Measurements from ENCODE around the gene JOSD1.
A peak's percentile ranks its signal among the peaks of the same experiment; 100 is the strongest.

The JOSD1 gene

GRCh38 chr22:38732251-38732815, 31.6 kb upstream of the JOSD1 start:
- DNase-seq, result no peak

GRCh38 chr22:38731703-38732161, 31.0 kb upstream of the JOSD1 start:
- DNase-seq, result no peak

DNA sequence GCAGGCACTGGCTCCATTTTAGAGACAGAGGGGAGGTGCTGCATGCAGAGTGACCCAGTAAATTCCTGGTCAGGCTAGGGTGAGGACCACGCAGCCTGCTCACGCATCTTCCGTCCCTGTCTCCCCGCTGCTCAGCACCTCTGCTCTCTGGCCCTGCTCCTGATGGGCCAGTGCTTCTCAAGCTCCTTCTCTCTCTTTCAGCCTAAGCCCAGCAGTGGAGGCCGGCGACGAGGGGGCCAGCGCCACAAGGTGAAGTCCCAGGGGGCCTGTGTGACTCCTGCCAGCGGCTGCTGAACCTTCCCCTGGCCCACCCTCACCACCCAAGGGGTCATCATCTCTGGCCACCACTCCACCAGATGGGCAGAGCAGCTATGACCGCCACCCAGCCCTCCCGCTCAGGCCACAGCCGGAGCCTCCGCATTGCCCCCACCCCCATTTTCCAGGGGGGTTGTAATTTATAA, 29.7 kb upstream of the JOSD1 start:
- no peak for DNase-seq

DNA sequence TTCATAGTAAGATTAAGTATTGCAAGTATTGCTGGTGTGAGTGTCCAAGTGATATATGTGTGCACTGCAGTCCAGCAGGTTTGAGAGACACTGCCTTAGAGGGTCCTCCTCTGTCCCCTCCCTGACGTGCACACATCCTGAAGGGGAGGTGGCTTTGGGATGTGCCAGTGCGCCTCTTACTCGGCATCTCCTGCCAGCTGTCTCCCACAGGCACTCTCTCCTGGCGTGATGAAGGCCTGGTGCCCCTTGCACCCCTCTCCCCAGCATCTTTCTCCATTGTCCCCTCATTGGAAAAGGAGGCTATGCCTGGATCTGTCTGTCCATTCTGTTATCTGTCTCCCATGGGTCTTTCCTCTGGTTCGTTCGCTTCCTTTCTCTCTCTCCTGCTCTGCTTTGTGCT, 29.2 kb upstream of the JOSD1 start:
- DNase-seq, result no peak

GRCh38 chr22:38728871-38729796, 28.4 kb upstream of the JOSD1 start:
- DNase-seq, result no peak

DNA sequence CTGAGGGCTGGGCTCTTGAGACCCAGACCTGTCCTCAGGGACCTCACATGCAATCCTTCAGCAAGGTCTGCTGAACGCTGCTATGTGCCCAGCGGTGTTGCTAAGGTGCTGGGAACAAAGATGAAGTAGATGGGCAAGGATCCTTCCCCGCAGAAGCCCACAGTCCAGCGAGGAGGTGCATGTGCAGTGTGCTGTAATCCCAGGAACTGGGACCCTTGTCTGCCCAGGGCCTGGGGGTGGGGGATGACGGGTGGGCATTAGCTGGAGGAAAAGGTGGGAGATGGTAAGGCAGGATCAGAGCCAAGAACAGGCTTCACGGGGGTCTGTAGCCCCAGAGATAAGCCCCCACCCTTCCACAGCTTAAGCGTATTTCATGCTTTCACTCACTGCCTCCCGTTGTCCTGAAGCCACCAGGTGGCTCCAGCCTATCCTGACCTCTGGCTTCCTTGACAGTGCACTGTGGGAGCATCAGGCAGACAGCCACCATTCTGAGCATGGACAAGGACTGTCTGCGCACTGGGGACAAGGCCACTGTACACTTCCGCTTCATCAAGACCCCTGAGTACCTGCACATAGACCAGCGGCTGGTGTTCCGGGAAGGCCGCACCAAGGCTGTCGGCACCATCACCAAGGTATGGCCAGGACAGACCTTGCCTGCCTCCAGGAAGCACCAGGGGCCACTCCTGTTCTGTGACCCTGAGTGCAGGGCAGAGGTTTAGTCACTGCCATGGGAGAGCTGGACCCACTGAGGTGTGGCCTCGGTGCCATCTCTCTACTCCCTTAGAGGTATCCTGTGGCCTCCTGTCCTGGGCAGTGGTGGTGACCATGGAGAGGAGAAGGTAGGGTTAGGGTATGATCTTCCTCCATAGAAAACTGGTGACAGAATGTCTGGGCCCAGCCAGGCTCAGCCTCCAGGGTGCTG, 27.0 kb upstream of the JOSD1 start:
- no peak for DNase-seq

GRCh38 chr22:38727123-38727522, 26.4 kb upstream of the JOSD1 start:
- DNase-seq, result no peak

DNA sequence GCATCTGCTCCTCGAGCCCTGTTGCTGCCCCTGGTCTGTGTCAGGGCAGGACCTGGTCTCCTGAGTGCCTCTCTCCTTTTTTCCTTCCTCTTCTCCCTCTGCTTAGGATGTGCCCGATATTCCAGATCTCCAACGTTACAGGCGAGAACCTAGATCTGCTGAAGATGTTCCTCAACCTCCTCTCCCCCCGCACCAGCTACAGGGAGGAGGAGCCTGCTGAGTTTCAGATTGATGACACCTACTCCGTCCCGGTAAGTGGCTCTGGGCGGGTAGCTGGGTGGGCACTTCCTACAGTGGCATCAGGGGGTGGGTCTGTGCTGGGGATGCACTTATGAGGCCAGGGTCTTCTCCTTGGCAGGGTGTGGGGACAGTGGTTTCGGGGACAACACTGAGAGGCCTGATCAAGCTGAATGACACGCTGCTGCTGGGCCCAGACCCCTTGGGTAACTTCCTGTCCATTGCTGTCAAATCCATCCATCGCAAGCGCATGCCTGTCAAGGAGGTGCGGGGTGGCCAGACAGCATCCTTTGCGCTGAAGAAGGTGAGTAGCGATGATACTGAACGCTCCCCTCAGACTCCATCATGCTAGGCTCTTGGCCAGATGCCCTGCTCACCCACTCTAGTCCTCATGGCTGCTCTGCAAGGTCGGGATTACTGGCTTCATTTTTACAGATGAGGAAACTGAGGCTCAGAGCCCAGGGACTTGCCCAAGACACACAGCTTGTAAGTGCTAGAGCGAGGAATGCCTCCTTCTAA, 25.3 kb upstream of the JOSD1 start:
- no peak for DNase-seq

GRCh38 chr22:38724926-38725571, 24.3 kb upstream of the JOSD1 start:
- peak; percentile 7 for DNase-seq

DNA sequence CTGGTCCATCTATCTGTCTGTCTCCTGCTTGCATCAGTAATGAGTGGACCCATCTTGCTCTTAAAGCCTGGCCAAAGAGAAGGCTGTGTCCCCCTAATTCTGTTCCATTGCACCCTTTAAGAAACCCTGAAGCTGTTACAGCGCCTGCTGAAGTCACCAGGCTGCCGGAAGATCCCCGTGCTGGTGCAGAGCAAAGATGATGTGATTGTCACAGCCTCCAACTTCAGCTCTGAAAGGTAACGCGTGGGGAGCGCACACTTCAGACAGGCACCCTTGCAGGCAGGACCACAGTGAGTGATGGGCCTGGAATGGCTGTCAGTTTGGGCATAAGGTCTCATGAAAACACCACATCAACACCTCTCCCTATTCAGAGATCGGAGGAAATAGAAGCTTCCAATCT, 23.4 kb upstream of the JOSD1 start:
- no peak for DNase-seq

DNA sequence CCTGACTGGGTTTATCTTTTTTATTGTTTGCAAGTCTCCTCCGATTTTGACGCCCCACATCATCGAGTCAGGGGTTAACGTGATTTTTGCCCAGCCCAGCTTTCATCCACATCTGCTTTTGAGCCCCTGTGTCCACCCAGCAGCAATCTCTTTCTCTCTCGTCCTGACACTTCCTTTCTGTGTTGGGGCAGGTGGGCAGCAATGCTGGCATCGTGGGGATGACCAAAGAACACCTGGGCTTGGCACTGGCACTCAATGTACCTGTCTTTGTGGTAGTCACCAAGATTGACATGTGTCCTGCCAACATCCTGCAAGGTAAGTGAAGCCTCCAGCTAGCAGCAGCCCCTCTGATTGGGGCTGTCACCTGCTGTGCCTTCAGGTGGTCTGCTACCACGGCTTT, 20.8 kb upstream of the JOSD1 start:
- no peak for DNase-seq

- DNase-seq, result no peak
These were observed 19.6 kb upstream of the JOSD1 start for GRCh38 chr22:38720350-38720749.

DNA sequence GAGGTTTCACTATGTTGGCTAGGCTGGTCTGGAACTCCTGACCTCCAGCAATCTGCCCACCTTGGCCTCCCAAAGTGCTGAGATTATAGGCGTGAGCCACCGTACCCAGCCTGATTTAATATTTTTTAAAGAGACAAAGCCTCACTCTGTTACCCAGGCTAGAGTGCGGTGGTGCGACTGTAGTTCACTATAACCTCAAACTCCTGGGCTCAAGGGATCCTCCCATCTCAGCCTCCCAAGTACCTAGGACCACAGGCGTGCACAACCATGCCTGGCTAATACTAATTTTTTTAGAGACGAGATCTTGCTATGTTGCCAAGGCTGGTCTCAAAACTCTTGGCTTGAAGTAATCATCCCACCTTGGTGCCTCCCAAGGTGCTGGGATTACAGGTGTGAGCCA, 18.5 kb upstream of the JOSD1 start:
- no peak for DNase-seq

DNA sequence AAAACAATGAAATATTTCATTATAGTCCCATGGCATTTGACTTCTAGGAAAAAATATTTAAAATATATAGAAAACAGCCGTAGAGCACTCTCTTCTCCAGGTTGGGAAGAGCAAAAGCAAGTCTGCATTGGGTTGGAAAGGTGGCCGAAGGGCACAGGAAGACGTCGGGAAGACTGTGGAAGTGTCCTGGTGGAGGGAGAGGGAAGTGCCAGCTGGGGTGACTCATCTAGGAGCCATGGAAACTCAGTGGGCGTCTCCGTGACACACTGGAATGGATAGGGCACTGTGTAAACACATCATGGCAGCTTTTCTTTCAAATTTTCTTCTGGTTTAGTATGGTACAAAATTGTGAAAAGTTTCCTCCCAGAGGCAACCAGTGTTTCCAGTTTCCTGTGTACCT, 17.7 kb upstream of the JOSD1 start:
- no peak for DNase-seq

DNA sequence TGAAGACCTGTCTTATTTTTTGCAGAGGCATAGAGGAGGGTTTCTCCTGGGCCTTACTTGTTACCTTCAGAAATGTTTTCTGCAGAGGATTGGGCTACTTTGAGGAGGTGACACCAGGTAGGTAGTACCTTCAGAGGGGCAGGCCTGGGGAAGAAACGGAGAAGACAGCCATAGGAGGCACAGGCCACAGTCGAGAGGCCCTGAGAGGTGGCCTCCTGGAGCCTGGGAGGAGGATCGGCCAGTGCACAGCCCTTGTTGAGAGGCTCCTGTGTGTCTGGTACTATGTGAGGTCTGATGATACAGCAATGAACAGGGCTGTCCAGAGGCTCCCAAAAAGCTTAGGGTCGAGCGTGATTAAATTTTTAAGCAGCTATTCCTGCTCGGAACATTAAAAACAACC, 16.5 kb upstream of the JOSD1 start:
- no peak for DNase-seq

GRCh38 chr22:38716826-38717225, 16.1 kb upstream of the JOSD1 start:
- no peak for DNase-seq

GRCh38 chr22:38716271-38716670, 15.5 kb upstream of the JOSD1 start:
- DNase-seq, result no peak

DNA sequence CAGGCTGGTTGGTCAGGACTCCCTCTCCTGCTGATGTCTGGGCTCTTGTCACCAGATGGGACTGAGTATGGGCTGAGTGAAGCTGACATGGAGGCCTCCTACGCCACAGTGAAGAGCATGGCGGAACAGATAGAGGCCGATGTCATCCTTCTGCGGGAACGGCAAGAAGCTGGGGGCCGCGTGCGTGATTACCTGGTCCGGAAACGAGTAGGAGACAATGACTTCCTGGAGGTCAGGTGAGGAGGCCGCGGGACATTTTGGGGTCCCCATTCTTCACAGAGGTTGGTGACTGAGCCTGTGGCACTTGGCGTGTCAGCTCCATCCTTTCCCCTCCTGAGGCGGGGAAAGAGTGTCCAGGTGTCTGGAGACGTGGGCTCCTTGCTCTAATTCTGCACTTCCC, 15.1 kb upstream of the JOSD1 start:
- DNase-seq, result no peak

DNA sequence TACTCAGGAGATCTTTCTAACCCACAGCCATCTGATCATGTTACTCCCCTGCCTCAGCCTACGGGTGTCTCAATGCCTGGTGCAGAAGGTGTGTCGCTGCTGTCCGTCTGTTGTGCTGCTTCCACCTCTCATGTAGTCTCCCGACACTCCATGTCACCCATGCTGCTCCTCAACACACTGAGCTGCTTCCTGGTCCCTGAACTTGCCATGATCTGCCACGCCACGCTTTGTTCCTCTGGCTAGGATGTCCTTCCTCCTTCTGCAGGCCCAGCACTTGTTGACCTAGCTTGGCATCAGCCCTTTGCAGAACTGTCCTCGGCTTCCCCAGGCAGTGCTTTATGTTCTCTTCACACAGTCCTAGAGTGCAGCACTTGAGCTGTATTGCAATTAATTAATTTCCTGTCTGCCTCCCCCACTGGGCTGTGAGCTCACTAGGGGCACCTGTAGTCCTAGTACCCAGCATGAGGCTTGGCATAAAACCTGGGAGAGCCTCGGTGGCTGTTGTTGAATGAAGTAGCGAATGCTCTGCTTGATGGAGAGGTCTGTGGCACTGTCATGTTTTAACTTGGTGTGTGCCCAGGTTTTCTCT, 14.5 kb upstream of the JOSD1 start:
- no peak for DNase-seq

- DNase-seq, result no peak
These were observed 13.2 kb upstream of the JOSD1 start for GRCh38 chr22:38713921-38714320.

- no peak for DNase-seq
These were observed 11.9 kb upstream of the JOSD1 start for GRCh38 chr22:38712486-38713207.

All from NCI-H1436 (cell line).